Stimulated activated naive CD8-positive, alpha-beta T cell treated with anti-CD3 and anti-CD28 coated beads, Interleukin-15, Interleukin-2, amounts not matched to agents 100 ng/mL and 50 ng/mL, for 24 hours (primary cell): ENCODE results near the gene CTDSP2.
"Not testable (repeated sequence)": the region's sequence is repeated elsewhere in the genome, so short reads cannot be mapped to it uniquely, and the experiment has no call there.

Source experiments
- H3K27ac Mint-ChIP-seq: one replicate; pipeline ENCODE4 v1.8.0; 2021; ENCODE audit warnings: mild to moderate bottlenecking, mixed read lengths
- H3K27me3 Mint-ChIP-seq: one replicate; pipeline ENCODE4 v1.8.0; 2021; ENCODE audit warnings: mixed read lengths
- H3K36me3 Mint-ChIP-seq: one replicate; pipeline ENCODE4 v1.8.0; 2021; ENCODE audit warnings: low read depth, mixed read lengths
- H3K4me1 Mint-ChIP-seq: one replicate; pipeline ENCODE4 v1.8.0; 2021; ENCODE audit warnings: low read depth, mixed read lengths
- H3K4me3 Mint-ChIP-seq: one replicate; pipeline ENCODE4 v1.8.0; 2021; ENCODE audit warnings: mild to moderate bottlenecking, mixed read lengths
- H3K9me3 Mint-ChIP-seq: one replicate; pipeline ENCODE4 v1.8.0; 2021; ENCODE audit warnings: mixed read lengths

CTDSP2 gene

DNA sequence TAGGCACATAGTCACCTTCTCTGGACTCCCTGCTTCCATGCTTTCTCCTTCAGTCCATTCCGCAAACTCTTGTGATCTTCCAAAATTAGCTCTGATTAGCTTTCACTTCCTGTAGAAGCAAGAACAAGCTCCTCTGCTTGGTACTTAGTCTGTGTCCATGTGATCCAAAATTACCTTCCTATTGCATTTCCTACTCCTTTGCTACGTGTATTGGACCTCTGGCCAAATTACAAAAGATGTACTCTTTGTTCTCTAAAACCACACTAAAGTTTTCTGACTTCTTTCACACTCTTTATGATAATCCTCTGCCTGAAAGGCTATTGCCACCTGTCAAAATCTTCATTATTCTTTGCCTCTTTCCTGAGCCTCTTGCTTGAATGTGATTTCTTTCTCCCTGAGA is 64.7 kb downstream of the CTDSP2 start:
- peaks cover 33% of the 10 kb centered on the region for H3K4me1 Mint-ChIP-seq
- H3K36me3 Mint-ChIP-seq, result peaks cover 26% of the 10 kb centered on the region
- H3K27ac Mint-ChIP-seq, result peak overlapping the region; percentile 99
- H3K4me3 Mint-ChIP-seq, result no peak overlapping the region
- no peaks in the 10 kb centered on the region for H3K9me3 Mint-ChIP-seq
- H3K27me3 Mint-ChIP-seq, result no peaks in the 10 kb centered on the region

DNA sequence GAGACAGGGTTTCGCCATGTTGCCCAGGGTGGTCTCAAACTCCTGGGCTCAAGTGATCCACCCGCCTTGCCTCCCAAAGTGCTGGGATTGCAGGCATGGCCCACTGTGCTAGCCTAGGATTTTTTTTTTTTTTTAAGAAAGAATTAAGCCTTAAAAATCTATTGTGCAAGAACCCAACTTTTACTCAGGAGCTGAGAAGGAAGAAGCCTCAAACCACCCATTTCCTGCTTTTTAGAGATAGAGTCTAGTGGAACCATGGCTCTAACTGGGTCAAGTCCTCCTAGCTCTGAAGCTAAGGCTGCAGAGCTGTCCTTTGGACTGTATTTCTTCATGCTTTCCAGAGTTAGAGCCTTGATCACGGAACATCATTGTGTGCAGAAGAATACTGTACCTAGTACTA is 65.3 kb downstream of the CTDSP2 start:
- peaks cover 20% of the 10 kb centered on the region for H3K36me3 Mint-ChIP-seq
- no peaks in the 10 kb centered on the region for H3K9me3 Mint-ChIP-seq
- no peak overlapping the region for H3K4me3 Mint-ChIP-seq
- peaks cover 33% of the 10 kb centered on the region for H3K4me1 Mint-ChIP-seq
- H3K27ac Mint-ChIP-seq, result no peak overlapping the region
- no peaks in the 10 kb centered on the region for H3K27me3 Mint-ChIP-seq

DNA sequence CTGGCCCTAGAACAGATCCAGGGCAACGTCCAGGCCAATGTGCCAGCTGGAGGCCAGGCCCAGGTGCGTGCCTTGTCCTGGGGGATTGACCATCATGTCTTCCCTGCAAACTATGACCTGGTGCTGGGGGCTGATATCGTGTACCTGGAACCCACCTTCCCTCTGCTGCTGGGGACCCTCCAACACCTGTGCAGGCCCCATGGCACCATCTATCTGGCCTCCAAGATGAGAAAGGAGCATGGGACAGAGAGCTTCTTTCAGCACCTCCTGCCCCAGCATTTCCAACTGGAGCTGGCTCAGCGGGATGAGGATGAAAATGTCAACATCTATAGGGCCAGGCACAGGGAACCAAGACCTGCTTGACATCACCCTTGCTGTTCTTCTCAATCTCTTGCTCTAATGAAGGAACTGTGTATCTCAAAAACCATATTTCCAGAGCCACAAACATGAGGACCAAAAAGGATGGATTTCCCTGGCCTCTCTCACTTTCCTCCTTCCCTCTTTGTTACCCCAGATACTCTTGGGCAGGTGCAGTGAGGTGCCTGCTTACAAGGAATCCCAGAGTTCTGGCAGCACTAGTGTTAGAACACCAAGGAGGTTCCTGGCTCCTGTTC is 66.1 kb downstream of the CTDSP2 start:
- no peak overlapping the region for H3K4me3 Mint-ChIP-seq
- no peaks in the 10 kb centered on the region for H3K9me3 Mint-ChIP-seq
- H3K36me3 Mint-ChIP-seq, result peaks cover 22% of the 10 kb centered on the region
- H3K4me1 Mint-ChIP-seq, result peaks cover 33% of the 10 kb centered on the region
- H3K27me3 Mint-ChIP-seq, result no peaks in the 10 kb centered on the region
- H3K27ac Mint-ChIP-seq, result peak overlapping the region; percentile 16

DNA sequence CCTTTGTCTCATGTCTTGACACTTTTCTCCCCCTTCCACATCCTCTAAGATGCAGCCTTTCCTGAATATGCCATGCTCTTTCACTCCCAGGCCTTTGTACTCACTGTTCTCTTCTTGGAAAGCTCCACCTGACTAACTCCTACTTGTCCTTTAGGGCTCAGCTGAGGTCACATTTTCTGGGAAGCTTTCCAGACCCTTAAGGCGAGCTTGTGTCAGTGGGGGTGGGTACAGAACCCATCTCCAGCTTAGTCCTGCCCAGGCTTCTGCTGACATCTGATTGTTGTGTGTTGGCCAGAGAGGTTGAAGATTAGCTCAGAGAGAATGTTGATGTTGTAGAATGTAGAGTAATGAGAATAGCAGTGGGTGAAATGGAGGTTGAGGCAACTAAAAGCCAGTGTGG is 66.8 kb downstream of the CTDSP2 start:
- Mint-ChIP-seq H3K9me3 (no peaks in the 10 kb centered on the region), H3K36me3 (peaks cover 22% of the 10 kb centered on the region), H3K27me3 (no peaks in the 10 kb centered on the region), H3K27ac (peak overlapping the region; percentile 2), H3K4me1 (peaks cover 33% of the 10 kb centered on the region), H3K4me3 (no peak overlapping the region)

DNA sequence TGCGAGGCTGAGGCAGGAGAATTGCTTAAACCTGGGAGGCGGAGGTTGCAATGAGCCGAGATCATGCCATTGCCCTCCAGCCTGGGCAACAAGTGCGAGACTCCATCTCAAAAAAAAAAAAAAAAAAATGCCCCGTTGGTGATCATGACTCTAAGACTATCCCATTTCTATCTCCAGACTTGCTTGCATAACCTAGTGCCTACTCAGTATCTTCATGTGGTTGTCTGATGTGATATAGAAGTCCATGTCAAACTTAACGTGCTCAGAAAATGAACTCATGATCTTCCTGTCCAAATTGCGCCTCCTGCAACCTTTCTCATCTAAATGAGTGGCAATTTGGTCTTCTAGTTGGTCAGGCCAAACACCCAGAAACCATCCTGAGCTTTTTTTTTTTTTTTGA is 68.6 kb downstream of the CTDSP2 start:
- Mint-ChIP-seq H3K9me3 (no peaks in the 10 kb centered on the region), H3K36me3 (peaks cover 17% of the 10 kb centered on the region), H3K4me1 (peaks cover 25% of the 10 kb centered on the region), H3K27me3 (no peaks in the 10 kb centered on the region), H3K27ac (no peak overlapping the region), H3K4me3 (no peak overlapping the region)

DNA sequence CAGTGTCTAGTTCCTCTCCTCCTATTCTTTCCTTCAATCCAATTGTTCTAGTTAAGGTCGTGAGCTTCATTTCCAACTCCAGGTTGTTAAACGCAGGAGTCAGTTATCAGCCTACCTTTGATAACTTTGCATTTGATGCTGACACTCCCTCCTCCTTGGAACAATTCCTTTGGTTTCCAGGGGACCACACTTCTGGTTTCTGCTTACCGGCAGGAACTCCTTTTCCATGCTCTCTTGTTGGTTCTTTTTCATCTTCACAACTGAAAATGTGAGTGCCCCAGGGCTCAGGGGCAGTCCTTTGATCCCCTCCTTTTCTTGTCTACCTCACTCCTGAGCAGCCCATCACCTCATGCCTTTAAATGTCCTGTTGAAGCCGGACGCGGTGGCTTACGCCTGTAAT is 69.2 kb downstream of the CTDSP2 start:
- H3K36me3 Mint-ChIP-seq, result peaks cover 13% of the 10 kb centered on the region
- no peak overlapping the region for H3K4me3 Mint-ChIP-seq
- H3K9me3 Mint-ChIP-seq, result no peaks in the 10 kb centered on the region
- H3K4me1 Mint-ChIP-seq, result peaks cover 22% of the 10 kb centered on the region
- no peaks in the 10 kb centered on the region for H3K27me3 Mint-ChIP-seq
- no peak overlapping the region for H3K27ac Mint-ChIP-seq

DNA sequence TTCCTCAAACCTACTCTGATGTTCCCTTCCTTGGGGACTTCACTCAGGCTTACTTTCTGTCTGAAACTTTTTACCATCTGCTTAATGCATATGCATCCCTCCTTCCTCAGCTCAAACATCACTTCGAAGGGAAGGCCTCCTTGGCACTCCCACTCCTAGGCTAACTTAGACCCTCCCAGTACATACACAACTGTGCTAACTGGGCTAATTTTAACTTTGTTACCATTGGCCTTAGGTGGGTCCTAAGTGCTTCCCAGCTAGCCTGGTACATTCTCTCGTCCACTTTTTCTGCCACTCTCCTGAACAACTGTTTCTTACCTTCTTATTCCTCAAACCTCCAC is 70.3 kb downstream of the CTDSP2 start:
- Mint-ChIP-seq H3K9me3 (no peaks in the 10 kb centered on the region), H3K36me3 (peaks cover 13% of the 10 kb centered on the region), H3K27ac (peak overlapping the region; percentile 7), H3K4me1 (peaks cover 16% of the 10 kb centered on the region), H3K4me3 (no peak overlapping the region), H3K27me3 (no peaks in the 10 kb centered on the region)

DNA sequence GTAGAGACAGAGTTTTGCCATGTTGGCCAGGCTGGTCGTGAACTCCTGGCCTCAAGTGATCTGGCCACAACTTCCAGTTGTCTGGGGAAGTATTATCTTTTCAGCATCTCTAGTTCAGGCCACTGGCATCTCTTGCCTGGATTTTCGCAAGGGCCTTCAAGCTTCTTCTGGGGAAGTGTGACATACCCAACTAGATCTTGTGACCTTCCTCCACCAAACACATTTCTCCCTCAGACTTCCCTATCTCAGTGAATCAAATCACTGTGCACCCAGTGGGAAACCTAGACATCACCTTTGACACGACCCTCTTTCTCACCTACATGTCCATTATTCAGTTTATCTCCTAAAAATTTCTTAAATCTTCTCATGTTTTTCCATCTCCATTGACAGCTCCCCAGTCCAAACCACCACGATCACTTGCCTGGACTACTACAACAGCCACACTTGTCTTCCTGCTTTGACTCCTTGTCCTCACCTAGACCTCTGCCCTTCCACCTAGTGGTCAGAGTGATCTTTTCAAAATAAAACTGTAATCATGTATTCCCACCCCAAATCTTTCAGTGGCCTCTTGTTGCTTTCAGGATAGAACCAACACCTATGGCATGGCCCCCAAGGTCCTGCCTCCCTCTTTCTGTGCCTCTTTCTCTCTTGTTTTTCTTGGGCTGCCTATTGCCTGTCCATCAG is 70.8 kb downstream of the CTDSP2 start:
- Mint-ChIP-seq H3K4me1 (peaks cover 20% of the 10 kb centered on the region), H3K36me3 (peaks cover 18% of the 10 kb centered on the region), H3K4me3 (no peak overlapping the region), H3K9me3 (no peaks in the 10 kb centered on the region), H3K27me3 (no peaks in the 10 kb centered on the region), H3K27ac (peak overlapping the region; percentile 7)

DNA sequence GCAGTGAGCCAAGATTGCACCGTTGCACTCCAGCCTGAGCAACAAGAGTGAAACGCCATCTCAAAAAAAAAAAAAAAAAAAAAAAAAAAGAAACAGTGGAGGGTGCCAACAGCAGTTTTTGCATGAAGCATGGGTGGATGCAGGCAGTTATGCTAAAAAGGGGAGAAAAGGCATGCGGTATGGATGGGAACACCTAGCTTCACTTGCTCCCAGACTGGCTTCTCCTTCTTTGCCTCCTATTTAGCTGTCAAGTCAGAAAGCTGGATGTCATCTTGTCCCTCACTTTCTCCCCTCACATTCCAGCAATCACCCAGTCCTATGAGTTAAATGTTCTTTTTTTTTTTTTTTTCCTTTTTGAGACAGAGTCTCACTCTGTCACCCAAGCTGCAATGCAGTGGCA is 71.5 kb downstream of the CTDSP2 start:
- H3K4me3 Mint-ChIP-seq, result no peak overlapping the region
- peaks cover 21% of the 10 kb centered on the region for H3K4me1 Mint-ChIP-seq
- no peak overlapping the region for H3K27ac Mint-ChIP-seq
- H3K9me3 Mint-ChIP-seq, result no peaks in the 10 kb centered on the region
- H3K36me3 Mint-ChIP-seq, result peaks cover 25% of the 10 kb centered on the region
- no peaks in the 10 kb centered on the region for H3K27me3 Mint-ChIP-seq

DNA sequence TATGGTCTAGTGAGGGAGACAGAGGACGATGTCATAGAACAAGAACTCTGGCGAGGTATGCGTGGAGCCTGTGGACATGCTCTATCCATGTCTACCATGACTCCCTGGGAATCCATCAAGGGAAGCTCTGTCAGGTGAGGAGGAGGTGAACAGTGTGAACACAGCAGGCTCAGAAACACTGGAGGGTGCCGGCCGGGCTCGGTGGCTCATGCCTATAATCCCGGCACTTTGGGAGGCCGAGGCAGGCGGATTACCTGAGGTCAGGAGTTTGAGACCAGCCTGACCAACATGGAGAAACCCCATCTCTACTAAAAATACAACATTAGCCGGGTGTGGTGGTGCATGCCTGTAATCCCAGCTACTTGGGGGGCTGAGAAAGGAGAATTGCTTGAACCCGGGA is 71.9 kb downstream of the CTDSP2 start:
- peaks cover 29% of the 10 kb centered on the region for H3K36me3 Mint-ChIP-seq

DNA sequence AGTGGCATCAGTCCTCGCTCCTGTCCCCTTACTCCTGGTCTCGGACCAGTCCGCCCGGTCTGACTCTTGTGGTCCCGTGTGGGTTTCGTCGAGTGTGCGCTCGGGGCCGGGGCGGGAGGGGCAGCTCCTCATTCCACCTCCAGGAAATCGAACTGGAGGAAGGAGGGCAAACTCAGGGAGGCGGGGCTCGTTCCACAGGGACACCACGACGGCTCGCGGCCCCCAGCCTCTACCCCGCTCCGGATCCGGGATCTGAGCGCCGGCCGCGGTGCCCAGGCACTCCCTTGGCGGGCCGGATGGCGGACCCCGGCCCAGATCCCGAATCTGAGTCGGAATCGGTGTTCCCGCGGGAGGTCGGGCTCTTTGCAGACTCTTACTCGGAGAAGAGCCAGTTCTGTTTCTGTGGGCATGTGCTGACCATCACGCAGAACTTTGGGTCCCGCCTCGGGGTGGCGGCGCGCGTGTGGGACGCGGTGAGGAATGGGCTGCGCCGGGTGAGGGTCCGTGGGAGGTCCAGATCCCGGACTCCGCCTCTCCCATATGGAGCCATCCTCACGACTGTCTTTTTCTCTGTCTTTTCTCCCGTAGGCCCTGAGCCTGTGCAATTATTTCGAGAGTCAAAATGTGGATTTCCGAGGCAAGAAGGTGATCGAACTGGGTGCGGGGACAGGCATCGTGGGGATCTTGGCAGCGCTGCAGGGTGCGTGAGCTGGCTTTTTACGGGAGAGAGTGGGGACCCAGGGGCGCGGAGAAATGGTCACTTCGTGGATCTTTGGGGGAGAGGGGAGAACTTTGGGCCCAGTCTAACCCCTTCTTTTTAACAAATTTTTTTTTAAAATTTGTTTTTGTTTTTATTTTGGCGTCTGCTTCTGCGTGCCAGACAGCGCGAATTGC is 73.9 kb downstream of the CTDSP2 start, which contains the start of gene EEF1AKMT3:
TSS of gene EEF1AKMT3 (plus strand) at position 186 of the 894 bp plus-strand sequence. CDS start at position 297, 111 bp downstream.
- Mint-ChIP-seq H3K9me3 (no peaks in the 10 kb centered on the region), H3K36me3 (peaks cover 43% of the 10 kb centered on the region), H3K4me1 (peaks cover 25% of the 10 kb centered on the region), H3K4me3 (peak within 1 kb of the TSS; percentile 95), H3K27ac (peak within 1 kb of the TSS; percentile 98), H3K27me3 (no peaks in the 10 kb centered on the region)

More for the DNA sequence above, 71.9 kb downstream of the CTDSP2 start:
- not testable (repeated sequence) for H3K9me3 Mint-ChIP-seq, H3K27me3 Mint-ChIP-seq, H3K27ac Mint-ChIP-seq, H3K4me3 Mint-ChIP-seq
- H3K4me1 Mint-ChIP-seq, result peaks cover 23% of the 10 kb centered on the region

DNA sequence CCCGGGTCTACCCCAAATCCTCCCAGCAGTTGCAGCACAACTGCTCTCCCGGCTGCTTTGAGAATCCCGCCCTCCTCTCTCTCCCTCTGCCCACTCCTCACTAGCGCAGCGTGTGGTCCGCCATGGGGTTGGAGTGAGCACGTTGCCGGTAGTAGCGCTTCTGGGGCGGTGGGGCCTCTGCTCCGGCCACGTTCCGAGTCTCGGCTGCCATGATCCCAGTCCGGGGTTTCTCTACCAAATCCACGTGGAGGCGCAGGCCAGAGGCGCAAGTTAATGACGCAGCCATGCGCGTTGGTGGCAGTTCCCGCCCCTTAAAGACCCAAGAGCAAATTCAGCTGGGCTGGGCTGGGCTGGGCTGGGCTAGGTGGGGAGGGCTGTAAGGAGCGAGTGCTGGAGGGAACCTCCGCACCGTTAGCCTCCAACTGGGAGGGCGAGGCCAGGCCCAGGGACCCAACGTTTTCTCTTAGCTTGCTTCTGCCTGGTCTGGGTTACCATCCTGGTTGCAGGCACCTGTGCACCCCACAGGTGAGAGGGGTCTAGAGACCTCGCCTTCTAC is 74.6 kb downstream of the CTDSP2 start, which contains the start of gene METTL1:
TSS of gene METTL1 (minus strand) at position 233 of the 556 bp plus-strand sequence. CDS start at position 211, 22 bp downstream.
- Mint-ChIP-seq H3K27ac (peak within 1 kb of the TSS; percentile 98), H3K4me1 (peaks cover 32% of the 10 kb centered on the region), H3K27me3 (no peaks in the 10 kb centered on the region), H3K9me3 (no peaks in the 10 kb centered on the region), H3K4me3 (peak within 1 kb of the TSS; percentile 95), H3K36me3 (peaks cover 43% of the 10 kb centered on the region)

DNA sequence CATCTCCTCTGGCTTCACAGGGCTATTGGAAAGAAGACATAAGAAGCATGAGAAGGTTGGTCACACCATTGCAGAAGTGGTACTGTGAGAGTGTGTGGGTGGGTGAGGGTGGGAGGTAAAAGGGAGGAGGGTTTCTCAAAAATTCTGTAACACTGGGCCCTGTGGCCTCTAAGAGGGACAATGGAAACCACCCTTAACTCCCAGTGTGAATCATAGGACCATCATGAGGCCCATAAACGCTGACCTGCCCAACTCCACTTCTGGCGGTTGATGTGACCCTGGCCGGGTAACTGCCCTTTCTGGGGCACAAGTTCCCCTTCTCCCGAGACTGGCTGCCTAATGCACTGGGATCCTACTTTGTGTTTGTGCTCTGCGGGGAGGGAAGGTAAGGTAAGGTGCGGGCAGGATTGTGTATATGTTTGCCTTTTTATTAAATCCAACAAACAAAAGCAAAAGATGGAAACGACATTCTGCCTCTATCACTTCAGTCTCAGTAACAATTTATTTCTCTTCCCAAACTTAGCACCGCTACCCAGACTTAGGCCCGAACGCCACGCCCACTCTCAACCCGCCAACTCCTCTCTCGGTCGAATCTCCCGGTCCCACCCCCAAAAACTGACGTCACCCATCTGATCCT is 75.2 kb downstream of the CTDSP2 start:
- Mint-ChIP-seq H3K27ac (peak overlapping the region; percentile 98), H3K4me3 (peak overlapping the region; percentile 95), H3K27me3 (peaks cover 3% of the 10 kb centered on the region), H3K9me3 (no peaks in the 10 kb centered on the region), H3K36me3 (peaks cover 43% of the 10 kb centered on the region), H3K4me1 (peaks cover 38% of the 10 kb centered on the region)

DNA sequence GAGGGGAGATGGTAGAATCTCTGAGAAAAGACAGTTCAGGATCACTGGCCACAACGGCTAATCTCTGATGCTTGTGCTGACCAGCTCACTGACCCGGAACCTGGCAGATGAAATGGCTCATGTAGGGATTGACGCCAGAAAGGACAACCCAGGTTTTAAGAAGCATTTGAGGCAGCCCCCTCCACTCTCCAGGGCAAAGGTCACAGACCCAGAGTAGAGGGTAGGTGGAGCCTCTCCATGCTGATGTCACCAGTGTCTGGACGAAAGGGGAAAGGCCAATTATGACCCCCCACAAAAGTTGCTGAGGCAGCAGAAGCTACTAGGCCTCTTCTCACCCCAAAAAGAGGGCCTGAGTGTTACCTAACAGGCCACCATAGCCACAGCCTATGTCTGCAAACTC is 75.8 kb downstream of the CTDSP2 start:
- peaks cover 6% of the 10 kb centered on the region for H3K27me3 Mint-ChIP-seq
- peaks cover 38% of the 10 kb centered on the region for H3K36me3 Mint-ChIP-seq
- peak overlapping the region; percentile 95 for H3K4me3 Mint-ChIP-seq
- no peaks in the 10 kb centered on the region for H3K9me3 Mint-ChIP-seq
- H3K27ac Mint-ChIP-seq, result peak overlapping the region; percentile 75
- H3K4me1 Mint-ChIP-seq, result peaks cover 42% of the 10 kb centered on the region
